Right ventricle myocardium inferior (tissue), 1 donor: ENCODE measurements around the gene LAP3. TPM values are rescaled to one million over a fixed set of nuclear protein-coding genes. Genes with fewer than 3 reads are reported as not detected.
"Not testable (repeated sequence)": the region's sequence is repeated elsewhere in the genome, so short reads cannot be mapped to it uniquely, and the experiment has no call there.

Source experiments
- ATAC-seq: fragments of 200-7000 bp; cut with Tn5 transposase; one replicate; pipeline ENCODE4 v1.9.1; 2020; ENCODE audit warnings: mild to moderate bottlenecking, moderate library complexity
- DNase-seq: peaks from one replicate; pipeline ENCODE4 v3.0.0; 2021; ENCODE audit errors: missing footprints
- intact Hi-C: fragments of 100-400 bp; cut with DNase I; formaldehyde crosslinking; loops from one replicate; pipeline ENCODE4 v1.11.0; 2022
- long read RNA-seq: library from polyadenylated mRNA; unstranded; transcript quantifications from one replicate; pipeline ENCODE4 v2.0.0, GENCODE V29; 2021
- total RNA-seq: library from RNA; stranded (reverse); fragmentation: NEBNext Ultra II Directional; extraction: Animal tissue kit (Norgen Biotek cat#: 25700); gene quantifications from one replicate; pipeline ENCODE4 v1.2.1, GENCODE V29; 2021
- donor health status: DM: no; HTN: yes; CAD: no; lungs with severe emphysema.

The LAP3 gene
- 56.9 TPM for total RNA-seq
- long read RNA-seq, transcript LAP3-201 (13 exons, 2,213 nt) = major isoform, 57 of 60 reads
- long read RNA-seq, partial matches to known transcripts = 2 of 60 reads
- long read RNA-seq, other reads (novel, unspliced or antisense) = 1 of 60 reads

DNA sequence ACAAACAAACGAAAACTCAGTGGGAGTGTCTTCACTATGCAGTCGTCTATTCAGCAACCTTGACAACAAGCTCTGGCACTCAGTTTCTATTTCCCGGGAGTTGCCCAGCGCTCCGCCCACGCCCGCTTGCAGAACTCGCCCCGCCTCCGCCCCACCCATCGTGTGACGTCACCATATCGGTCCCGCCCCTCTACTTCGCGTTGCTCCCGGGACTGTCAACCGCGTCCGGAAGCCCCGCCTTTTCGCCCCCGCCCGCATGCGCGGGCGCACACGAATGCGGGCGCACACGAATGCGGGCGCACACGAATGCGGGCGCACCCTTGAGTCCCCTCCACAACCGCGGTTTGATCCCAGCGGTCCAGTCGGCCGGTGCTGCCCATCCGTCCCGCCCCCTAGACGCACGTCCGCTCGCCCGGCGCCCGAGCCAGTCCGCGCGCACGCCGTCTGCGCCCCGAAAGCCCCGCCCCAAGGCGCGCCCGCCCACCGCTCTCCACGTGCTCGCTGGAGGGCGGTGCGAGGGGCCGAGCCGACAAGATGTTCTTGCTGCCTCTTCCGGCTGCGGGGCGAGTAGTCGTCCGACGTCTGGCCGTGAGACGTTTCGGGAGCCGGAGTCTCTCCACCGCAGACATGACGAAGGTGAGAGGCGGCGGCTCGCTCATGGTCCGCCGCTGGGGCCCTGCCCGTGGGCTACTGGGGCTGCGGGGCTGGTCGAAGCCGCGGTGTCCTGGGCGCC lies at the start of gene LAP3:
TSS of gene LAP3 (plus strand) at position 267 of the 733 bp plus-strand sequence. CDS start at position 535, 268 bp downstream.
- intact Hi-C loops = loop anchor here (1.0 kb wide), 2 partner anchors 37 to 233 kb away; partner anchors contain the start of genes DCAF16, MED28 and NCAPG
- DNase-seq (peak; percentile 99), ATAC-seq (peak; percentile 99)

DNA sequence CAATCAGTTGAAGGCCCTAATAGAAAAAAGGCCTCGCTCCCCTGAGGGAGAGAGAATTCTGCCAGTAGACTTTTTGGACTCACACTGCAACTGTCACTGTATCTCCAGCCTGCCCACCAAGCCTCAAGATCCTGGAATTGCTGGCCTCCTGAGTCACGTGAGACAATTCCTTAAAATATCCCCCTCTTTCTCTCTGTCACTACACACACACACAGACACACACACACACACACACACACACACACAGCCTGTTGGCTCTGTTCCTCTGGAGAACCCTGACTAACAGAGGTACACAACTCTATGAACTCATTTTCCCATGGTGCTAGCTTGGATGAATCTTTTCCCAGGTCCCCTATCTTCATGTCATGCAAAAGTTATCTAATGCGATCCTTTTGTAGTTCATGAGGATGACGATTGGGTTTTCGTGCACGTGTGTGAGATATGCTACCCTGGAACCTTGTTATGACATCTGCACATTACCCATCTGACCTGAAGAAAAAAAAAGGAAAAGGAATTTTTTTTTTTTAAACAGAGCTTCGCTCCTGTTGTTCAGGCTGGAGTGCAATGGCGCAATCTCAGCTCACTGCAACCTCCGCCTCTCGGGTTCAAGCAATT lies 48.3 kb upstream of the LAP3 start:
- ATAC-seq (no peak), DNase-seq (no peak)
- intact Hi-C loops = no loop called here

DNA sequence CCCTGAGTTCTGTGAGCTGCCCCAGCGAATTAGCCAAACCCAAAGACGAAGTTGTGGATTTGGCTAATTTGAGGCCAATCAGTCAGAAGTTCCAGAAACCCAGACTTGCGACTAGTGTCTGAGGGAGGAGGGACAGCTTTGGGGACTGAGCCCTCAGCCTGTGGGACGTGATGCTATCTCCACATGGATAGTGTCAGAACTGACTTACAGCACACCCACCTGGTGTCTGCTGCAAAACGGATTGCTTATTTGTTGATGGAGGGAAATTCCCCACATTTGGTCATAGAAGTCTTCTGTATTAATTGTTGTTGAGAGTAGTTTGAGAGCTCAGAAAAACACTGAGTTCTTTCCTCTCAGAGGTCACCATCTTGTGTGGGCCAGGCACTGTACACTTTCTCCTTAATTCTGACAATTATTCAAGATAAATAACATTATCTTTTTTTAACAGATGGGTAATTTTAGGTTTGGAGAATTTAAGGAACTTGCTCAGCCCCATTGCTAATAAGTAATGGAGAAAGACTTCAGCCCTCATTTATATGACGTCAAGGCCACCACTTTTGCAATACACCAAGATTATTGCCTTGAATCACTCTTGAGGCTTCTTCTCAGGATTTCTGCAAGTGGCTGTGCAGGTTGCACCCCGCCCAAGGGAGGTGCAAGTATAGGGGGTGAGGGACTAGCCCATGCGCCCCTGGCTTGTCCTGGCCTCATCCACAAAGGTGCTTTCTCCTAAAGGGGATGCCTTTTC lies 45.3 kb upstream of the LAP3 start:
- ATAC-seq = no peak
- DNase-seq = no peak
- intact Hi-C loops = no loop called here

DNA sequence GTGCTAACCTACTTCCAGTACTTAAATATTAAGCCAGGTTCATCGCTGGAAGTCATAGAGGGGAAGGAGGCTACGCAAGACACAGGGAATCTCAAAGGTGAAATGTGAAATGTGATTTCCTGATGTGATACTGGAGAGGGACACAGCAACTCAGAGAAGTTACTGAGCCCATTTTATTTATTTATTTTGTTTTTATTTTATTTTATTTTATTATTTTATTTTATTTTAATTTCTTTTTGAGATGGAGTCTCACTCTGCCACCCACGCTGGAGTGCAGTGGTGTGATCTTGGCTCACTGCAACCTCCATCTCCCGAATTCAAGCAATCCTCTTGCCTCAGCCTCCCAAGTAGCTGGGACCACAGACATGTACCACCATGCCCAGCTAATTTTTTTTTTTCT lies 42.3 kb upstream of the LAP3 start:
- intact Hi-C loops = no loop called here
- DNase-seq (no peak), ATAC-seq (no peak)

DNA sequence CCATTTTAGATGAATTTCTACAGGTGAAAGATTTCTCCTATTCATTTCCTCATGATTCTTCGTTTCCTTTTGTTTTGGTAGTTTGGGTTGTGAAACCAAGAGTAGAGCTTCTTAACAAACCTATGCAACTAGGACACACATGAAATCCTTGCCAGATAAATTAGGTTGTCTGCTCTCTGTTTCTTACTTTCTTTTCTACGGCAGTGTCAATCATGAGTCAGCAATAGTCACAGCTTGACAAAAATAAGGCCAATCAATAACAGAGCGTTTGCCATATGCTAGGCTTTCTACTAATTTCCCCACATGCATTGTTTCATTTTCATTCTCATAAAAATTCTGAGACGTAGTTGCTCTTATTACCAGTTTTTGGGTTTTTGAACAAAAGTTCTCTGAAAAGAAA lies 41.8 kb upstream of the LAP3 start:
- DNase-seq = no peak
- no peak for ATAC-seq
- intact Hi-C loops = no loop called here

DNA sequence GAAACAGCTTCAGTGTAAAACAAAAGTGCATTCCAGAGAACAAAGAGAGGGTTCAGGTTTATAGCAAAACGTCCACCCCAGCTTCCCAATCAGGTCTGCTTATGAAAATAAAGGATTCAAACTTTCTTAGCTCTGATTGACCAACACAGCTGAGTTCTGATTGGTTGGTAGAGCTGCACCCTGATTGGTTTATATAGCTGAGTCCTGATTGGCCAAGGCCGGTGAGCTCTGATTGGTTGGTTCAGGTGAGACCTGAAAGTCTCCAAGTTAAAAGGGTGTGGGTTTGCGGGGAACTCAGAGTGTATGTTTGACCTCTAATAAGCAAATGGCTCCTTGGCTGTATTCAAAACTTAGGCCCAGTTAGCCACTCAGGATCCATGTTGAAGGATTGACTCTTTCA lies 41.1 kb upstream of the LAP3 start:
- DNase-seq (no peak), ATAC-seq (no peak)
- intact Hi-C loops = no loop called here

DNA sequence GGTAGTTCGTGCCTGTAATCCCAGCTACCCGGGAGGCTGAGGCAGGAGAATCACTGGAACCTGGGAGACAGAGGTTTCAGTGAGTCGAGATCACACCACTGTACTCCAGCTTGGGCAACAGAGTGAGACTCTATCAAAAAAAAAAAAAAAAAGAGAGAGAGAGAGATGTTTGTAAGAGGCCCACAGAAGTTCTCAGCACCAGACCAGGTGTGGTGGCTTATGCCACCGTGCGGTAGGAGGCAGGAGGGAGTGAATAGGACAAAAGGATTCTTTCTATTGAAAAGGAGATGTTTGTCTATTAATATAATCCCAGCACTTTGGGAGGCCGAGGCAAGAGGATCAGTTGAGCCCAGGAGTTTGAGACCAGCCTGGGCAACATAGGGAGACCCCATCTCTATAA lies 39.9 kb upstream of the LAP3 start:
- ATAC-seq, intact Hi-C loops, DNase-seq: not testable (repeated sequence)

DNA sequence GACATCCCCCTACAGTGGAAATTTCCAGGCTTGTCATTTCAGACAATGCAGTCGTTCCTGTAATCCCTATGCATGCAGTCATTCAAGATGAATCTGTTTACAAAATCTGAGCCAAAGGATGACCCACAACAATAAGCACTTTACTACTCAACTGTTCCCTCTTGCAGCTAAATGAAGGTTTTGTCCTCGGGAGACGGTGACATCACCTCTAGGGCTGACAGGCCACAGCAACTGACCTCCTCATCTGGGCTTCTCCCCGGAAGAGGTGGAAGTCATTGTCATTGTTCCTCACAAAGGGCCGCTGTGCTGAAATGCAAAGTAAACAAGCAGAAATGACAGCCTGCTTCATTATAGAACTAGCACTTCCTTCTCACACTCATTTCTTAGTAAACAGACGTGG lies 32.8 kb upstream of the LAP3 start:
- DNase-seq (no peak), ATAC-seq (no peak)
- intact Hi-C loops = no loop called here

DNA sequence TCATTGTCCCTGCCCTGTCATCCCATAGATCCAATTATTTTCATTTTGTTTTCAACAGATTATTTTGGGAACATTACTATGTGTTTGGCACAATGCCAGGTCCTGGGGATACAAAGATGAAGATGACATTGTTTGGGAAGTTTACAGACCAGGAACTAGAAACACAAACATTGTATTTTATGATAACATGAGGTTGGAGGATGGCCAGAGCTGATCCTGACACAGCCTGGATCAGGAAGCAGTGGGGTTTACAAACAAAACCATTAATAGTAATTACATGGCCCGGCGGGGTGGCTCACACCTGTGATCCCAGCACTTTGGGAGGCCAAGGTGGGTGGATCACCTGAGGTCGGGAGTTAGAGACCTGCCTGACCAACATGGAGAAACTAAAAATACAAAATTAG lies 32.2 kb upstream of the LAP3 start:
- intact Hi-C loops = loop anchor here (5.0 kb wide), 1 partner anchor 267 kb away; the partner anchor contains the start of genes DCAF16 and NCAPG
- ATAC-seq (no peak), DNase-seq (no peak)

DNA sequence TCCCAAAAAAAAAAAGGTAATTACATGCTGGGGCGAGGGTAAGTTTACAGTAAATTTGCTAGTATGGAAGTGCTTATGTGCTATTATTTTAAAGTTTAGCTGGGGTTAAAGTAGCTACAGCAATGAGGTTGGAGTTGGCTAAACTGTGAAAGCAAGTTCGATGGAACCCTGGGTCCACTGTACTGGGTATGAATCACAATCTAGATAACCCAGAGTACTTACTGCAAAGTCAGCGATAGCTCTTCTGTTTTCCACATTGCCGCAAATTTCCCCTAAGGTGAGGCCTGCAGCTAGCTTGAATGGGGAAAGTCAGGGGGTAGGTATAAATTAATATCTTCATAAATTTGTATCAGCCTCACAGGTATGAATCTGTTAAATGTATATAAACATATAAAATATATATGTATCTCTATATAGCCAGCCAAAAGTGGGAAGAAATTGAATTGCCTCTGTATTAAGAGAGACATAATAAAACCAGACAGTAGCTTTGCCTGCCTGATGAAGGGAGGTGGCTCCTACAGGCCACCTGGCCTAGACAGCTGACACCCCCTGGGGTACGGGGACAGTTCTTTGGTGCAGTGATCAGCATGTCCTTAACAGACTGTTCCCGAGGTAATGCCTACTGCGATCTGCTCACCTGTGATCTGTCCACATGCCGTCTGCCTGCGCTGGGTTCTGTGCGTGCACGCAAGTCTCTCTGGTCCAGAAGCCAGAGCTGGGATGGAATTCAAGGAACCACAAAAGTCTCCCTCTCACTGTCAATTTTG lies 31.4 kb upstream of the LAP3 start:
- intact Hi-C loops = loop anchor here (5.0 kb wide), 1 partner anchor 267 kb away; the partner anchor contains the start of genes DCAF16 and NCAPG
- ATAC-seq = no peak

DNA sequence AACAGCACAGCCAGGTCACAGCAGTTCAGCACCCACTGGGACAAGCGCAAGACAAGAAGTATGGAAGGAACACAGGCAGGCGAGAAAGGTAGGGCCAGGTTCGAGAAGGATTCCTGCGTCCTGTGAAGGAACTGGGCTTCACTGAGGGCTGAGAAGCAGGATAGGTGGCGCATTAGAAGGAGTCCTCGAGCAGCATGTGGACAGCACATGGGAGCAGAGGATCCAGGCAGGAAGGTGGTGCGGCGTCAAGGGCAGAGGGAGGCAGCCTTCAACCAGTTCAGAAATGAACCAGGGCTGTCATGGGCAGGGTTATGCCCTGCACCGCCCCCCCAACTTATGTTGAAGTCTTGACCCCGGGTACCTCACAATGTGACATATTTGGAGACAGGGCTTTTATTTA lies 30.8 kb upstream of the LAP3 start:
- intact Hi-C loops = loop anchor here (5.0 kb wide), 1 partner anchor 266 kb away; the partner anchor contains the start of genes DCAF16 and NCAPG
- no peak for ATAC-seq
- no peak for DNase-seq

More for the DNA sequence above, 31.4 kb upstream of the LAP3 start:
- DNase-seq = no peak

DNA sequence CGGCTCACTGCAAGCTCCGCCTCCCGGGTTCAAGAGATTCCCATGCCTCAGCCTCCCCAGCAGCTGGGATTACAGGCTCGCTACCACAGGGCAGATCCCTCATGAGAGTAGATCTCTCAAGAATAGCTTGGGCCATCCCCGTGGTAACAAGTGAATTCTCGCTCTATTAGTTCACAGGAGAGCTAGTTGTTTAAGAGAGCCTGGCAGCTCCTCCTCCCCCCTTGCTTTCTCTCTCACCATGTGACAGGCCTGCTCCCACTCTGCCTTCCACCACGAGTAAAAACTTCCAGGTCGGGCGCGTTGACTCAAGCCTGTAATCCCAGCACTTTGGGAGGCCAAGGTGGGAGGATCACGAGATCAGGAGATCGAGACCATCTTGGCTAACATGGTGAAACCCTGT lies 30.3 kb upstream of the LAP3 start:
- ATAC-seq (no peak), DNase-seq (no peak)
- intact Hi-C loops = loop anchor here (5.0 kb wide), 1 partner anchor 266 kb away; the partner anchor contains the start of genes DCAF16 and NCAPG

DNA sequence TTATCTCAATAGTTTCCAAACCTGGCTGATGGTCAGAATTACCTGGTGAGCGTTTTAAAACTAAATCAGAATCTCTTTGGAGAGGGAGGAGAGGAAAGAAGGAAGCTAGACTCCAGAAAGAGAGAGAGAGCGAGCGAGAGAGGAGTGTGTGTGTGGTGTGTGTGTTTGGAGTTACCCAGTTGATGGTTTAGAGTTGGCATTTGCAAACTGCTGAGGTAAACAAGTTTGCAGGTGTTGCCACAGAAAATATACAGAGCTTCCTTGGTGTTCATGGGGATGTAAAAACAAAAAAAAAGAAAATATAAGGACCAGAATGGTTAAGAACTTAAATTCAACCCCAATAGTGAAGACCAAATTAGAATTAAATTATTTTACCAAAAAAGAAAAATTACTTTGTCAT lies 26.4 kb upstream of the LAP3 start:
- intact Hi-C loops = no loop called here
- no peak for ATAC-seq
- DNase-seq = no peak

DNA sequence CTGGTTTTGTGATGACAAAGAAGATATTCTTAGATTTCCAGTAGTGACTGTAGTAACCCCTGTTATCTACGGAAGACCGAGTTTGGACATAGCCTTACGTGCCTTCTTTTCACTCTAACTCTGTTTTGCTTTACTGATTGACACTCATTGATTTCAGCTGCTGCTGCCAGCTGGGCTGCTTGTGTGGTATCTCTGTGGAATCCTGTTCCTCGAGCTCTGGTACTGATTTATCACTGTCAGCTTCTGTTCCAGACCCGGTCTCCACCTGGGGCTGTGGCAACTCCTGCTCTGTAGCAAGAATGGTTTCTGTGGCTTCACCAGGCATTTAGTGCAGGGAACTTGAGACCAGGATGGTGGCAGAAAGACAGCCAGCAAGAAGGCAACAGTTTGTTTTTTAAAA lies 24.6 kb upstream of the LAP3 start:
- ATAC-seq = no peak
- intact Hi-C loops = no loop called here
- DNase-seq = no peak

DNA sequence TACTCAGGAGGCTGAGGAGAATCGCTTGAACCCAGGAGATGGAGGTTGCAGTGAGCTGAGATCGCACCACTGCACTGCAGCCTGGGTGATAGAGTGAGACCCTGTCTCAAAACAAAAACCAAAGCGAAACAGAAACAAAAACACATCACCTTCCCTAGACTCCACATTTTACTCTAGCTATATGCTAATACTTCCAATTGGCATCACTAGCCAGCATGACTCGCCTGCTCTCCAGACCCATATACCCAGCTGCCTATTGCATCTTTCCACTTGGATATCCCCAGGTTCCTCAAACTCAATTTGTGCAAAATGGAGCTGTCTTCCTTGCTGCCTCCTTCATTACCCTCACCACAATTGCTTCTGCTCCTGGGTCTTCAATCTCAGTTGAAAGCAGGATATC lies 22.4 kb upstream of the LAP3 start:
- intact Hi-C loops = no loop called here
- ATAC-seq = no peak
- DNase-seq = no peak

DNA sequence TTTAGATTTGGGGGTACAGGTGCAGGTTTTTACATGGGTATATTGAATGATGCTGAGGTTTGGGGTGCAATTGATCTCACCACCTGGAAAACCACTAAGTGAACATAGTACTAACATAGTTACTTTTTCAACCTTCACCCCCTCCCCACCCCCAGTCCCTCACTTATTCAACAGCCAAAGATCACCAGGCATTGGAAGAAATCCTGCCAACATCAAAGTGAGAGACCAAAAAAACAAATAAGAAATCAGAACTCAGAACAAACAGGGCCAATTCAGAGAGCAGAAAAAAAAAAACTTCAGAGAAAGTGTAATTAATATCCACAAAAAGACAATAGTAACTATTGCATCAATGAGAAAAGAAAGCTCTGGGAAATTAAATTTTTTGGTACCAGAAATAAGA lies 20.5 kb upstream of the LAP3 start:
- intact Hi-C loops = no loop called here
- no peak for DNase-seq

DNA sequence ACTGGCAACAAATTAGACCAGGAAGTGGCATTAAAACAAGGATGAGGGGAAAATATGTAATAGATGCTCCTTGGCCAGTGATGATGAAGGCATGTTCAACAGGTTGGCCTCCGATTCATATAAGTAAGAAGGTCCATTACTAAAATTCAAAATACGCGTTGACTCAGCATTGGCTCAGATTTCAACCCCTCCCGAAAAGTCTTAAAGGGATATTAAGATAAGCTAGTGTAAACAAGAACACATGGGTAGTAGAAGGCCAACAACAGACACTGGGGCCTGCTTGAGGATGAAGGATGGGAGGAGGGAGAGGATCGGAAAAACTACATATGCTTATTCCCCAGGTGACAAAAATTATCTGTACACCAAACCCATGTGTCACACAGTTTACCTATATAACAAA lies 19.1 kb upstream of the LAP3 start:
- ATAC-seq (no peak), DNase-seq (no peak)
- intact Hi-C loops = no loop called here

More for the DNA sequence above, 20.5 kb upstream of the LAP3 start:
- no peak for ATAC-seq

DNA sequence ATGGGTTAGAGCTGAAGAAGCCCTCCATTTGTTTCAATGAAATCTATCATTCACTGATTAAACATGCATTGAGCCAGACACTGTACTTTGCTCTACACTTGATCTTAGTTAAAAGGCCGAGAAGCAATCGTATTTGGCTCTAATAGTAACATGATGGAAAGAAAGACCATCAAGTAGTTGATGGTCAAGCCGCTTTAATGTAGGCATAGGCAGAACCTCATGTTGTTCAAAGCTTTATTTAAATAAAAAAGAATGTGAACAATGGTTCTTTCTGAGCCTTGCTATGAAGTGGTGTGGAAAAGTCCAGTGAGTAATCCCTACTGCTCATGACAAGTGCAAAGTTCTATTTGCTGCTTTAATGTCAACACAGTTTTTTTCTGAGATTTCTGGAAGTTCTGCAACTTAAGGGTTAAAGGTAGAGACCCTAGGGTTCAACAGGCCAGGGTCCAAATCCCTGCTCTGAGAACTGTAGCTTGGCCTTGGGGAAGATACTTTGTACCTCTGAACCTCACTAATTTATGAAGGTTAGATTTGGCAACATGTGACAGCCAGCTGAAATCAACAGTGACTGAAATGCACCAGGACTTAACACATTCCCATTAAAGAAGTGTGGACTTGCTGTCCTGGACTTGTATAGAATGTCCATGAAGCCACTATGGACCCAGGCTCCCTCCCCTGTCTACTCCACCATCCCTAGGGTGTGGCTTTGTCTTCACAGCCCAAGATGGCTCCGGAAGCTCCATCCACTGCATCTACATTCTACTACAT lies 17.9 kb upstream of the LAP3 start:
- DNase-seq (no peak), ATAC-seq (no peak)
- intact Hi-C loops = no loop called here
